ENCODE data around the gene EXOG.

Gene EXOG

GRCh38 chr3:38516669-38517068 is 20.5 kb downstream of the EXOG start:
- Histone ChIP-seq H3K27me3 (ENCODE audit: low read depth, low read length) (no peaks in the 10 kb centered on the region), H3K36me3 (ENCODE audit: control insufficient read depth in 1 of 2, insufficient read depth in 2 of 2, low read length in 2 of 2) (peaks cover 7 to 41% of the 10 kb centered on the region in 2 donors), H3K27ac (ENCODE audit: low read length) (no peak overlapping the region), H3K4me1 (ENCODE audit: control insufficient read depth in 1 of 2, insufficient read depth in 2 of 2, low read length in 2 of 2) (no peaks in the 10 kb centered on the region), H3K4me3 (ENCODE audit: low read depth in 1 of 2, low read length in 2 of 2) (no peak overlapping the region), H3K9me3 (ENCODE audit: control insufficient read depth in 1 of 2, low read length in 2 of 2) (no peaks in the 10 kb centered on the region)

GRCh38 chr3:38519000-38519399 is 22.9 kb downstream of the EXOG start:
- H3K9me3 ChIP-seq (ENCODE audit: control insufficient read depth in 1 of 2, low read length in 2 of 2), result no peaks in the 10 kb centered on the region
- H3K27ac ChIP-seq (ENCODE audit: low read length), result no peak overlapping the region
- peaks cover 7 to 28% of the 10 kb centered on the region in 2 donors for H3K36me3 ChIP-seq (ENCODE audit: control insufficient read depth in 1 of 2, insufficient read depth in 2 of 2, low read length in 2 of 2)
- H3K4me3 ChIP-seq (ENCODE audit: low read depth in 1 of 2, low read length in 2 of 2), result no peak overlapping the region
- no peaks in the 10 kb centered on the region for H3K27me3 ChIP-seq (ENCODE audit: low read depth, low read length)
- H3K4me1 ChIP-seq (ENCODE audit: control insufficient read depth in 1 of 2, insufficient read depth in 2 of 2, low read length in 2 of 2), result no peaks in the 10 kb centered on the region

- Histone ChIP-seq H3K9me3 (ENCODE audit: control insufficient read depth in 1 of 2, low read length in 2 of 2) (no peaks in the 10 kb centered on the region), H3K27ac (ENCODE audit: low read length) (no peak overlapping the region), H3K27me3 (ENCODE audit: low read depth, low read length) (no peaks in the 10 kb centered on the region), H3K36me3 (ENCODE audit: control insufficient read depth in 1 of 2, insufficient read depth in 2 of 2, low read length in 2 of 2) (peaks cover 9 to 30% of the 10 kb centered on the region in 2 donors), H3K4me1 (ENCODE audit: control insufficient read depth in 1 of 2, insufficient read depth in 2 of 2, low read length in 2 of 2) (no peaks in the 10 kb centered on the region), H3K4me3 (ENCODE audit: low read depth in 1 of 2, low read length in 2 of 2) (no peak overlapping the region)
Measured at GRCh38 chr3:38519651-38520050, 23.5 kb downstream of the EXOG start.

- Histone ChIP-seq H3K9me3 (ENCODE audit: control insufficient read depth in 1 of 2, low read length in 2 of 2) (no peaks in the 10 kb centered on the region), H3K4me3 (ENCODE audit: low read depth in 1 of 2, low read length in 2 of 2) (no peak overlapping the region), H3K36me3 (ENCODE audit: control insufficient read depth in 1 of 2, insufficient read depth in 2 of 2, low read length in 2 of 2) (peaks cover 17 to 36% of the 10 kb centered on the region in 2 donors), H3K27me3 (ENCODE audit: low read depth, low read length) (no peaks in the 10 kb centered on the region), H3K27ac (ENCODE audit: low read length) (no peak overlapping the region), H3K4me1 (ENCODE audit: control insufficient read depth in 1 of 2, insufficient read depth in 2 of 2, low read length in 2 of 2) (no peaks in the 10 kb centered on the region)
Measured at GRCh38 chr3:38521391-38521987, 25.3 kb downstream of the EXOG start.

GRCh38 chr3:38522002-38522401 is 25.9 kb downstream of the EXOG start:
- no peaks in the 10 kb centered on the region for H3K27me3 ChIP-seq (ENCODE audit: low read depth, low read length)
- H3K4me1 ChIP-seq (ENCODE audit: control insufficient read depth in 1 of 2, insufficient read depth in 2 of 2, low read length in 2 of 2), result no peaks in the 10 kb centered on the region
- no peak overlapping the region for H3K4me3 ChIP-seq (ENCODE audit: low read depth in 1 of 2, low read length in 2 of 2)
- H3K27ac ChIP-seq (ENCODE audit: low read length), result no peak overlapping the region
- no peaks in the 10 kb centered on the region for H3K9me3 ChIP-seq (ENCODE audit: control insufficient read depth in 1 of 2, low read length in 2 of 2)
- H3K36me3 ChIP-seq (ENCODE audit: control insufficient read depth in 1 of 2, insufficient read depth in 2 of 2, low read length in 2 of 2), result peaks cover 17 to 35% of the 10 kb centered on the region in 2 donors

GRCh38 chr3:38524141-38524739 is 28.1 kb downstream of the EXOG start:
- H3K27me3 ChIP-seq (ENCODE audit: low read depth, low read length), result no peaks in the 10 kb centered on the region
- H3K4me3 ChIP-seq (ENCODE audit: low read depth in 1 of 2, low read length in 2 of 2), result no peak overlapping the region
- H3K9me3 ChIP-seq (ENCODE audit: control insufficient read depth in 1 of 2, low read length in 2 of 2), result no peaks in the 10 kb centered on the region
- no peak overlapping the region for H3K27ac ChIP-seq (ENCODE audit: low read length)
- H3K36me3 ChIP-seq (ENCODE audit: control insufficient read depth in 1 of 2, insufficient read depth in 2 of 2, low read length in 2 of 2), result peaks cover 17 to 45% of the 10 kb centered on the region in 2 donors
- no peaks in the 10 kb centered on the region for H3K4me1 ChIP-seq (ENCODE audit: control insufficient read depth in 1 of 2, insufficient read depth in 2 of 2, low read length in 2 of 2)

- no peak overlapping the region for H3K4me3 ChIP-seq (ENCODE audit: low read depth in 1 of 2, low read length in 2 of 2)
- H3K4me1 ChIP-seq (ENCODE audit: control insufficient read depth in 1 of 2, insufficient read depth in 2 of 2, low read length in 2 of 2), result no peaks in the 10 kb centered on the region
- peaks cover 17 to 45% of the 10 kb centered on the region in 2 donors for H3K36me3 ChIP-seq (ENCODE audit: control insufficient read depth in 1 of 2, insufficient read depth in 2 of 2, low read length in 2 of 2)
- no peaks in the 10 kb centered on the region for H3K27me3 ChIP-seq (ENCODE audit: low read depth, low read length)
- H3K9me3 ChIP-seq (ENCODE audit: control insufficient read depth in 1 of 2, low read length in 2 of 2), result no peaks in the 10 kb centered on the region
- H3K27ac ChIP-seq (ENCODE audit: low read length), result no peak overlapping the region
Measured at GRCh38 chr3:38526792-38527191, 30.7 kb downstream of the EXOG start.

- Histone ChIP-seq H3K4me1 (ENCODE audit: control insufficient read depth in 1 of 2, insufficient read depth in 2 of 2, low read length in 2 of 2) (no peaks in the 10 kb centered on the region), H3K27me3 (ENCODE audit: low read depth, low read length) (no peaks in the 10 kb centered on the region), H3K27ac (ENCODE audit: low read length) (no peak overlapping the region), H3K36me3 (ENCODE audit: control insufficient read depth in 1 of 2, insufficient read depth in 2 of 2, low read length in 2 of 2) (peaks cover 17 to 45% of the 10 kb centered on the region in 2 donors), H3K9me3 (ENCODE audit: control insufficient read depth in 1 of 2, low read length in 2 of 2) (no peaks in the 10 kb centered on the region), H3K4me3 (ENCODE audit: low read depth in 1 of 2, low read length in 2 of 2) (no peak overlapping the region)
Measured at GRCh38 chr3:38528457-38528856, 32.3 kb downstream of the EXOG start.

GRCh38 chr3:38532529-38532928 is 36.4 kb downstream of the EXOG start:
- Histone ChIP-seq H3K36me3 (ENCODE audit: control insufficient read depth in 1 of 2, insufficient read depth in 2 of 2, low read length in 2 of 2) (peaks cover 0 to 21% of the 10 kb centered on the region in 2 donors), H3K27me3 (ENCODE audit: low read depth, low read length) (no peaks in the 10 kb centered on the region), H3K4me1 (ENCODE audit: control insufficient read depth in 1 of 2, insufficient read depth in 2 of 2, low read length in 2 of 2) (no peaks in the 10 kb centered on the region), H3K4me3 (ENCODE audit: low read depth in 1 of 2, low read length in 2 of 2) (no peak overlapping the region), H3K27ac (ENCODE audit: low read length) (no peak overlapping the region), H3K9me3 (ENCODE audit: control insufficient read depth in 1 of 2, low read length in 2 of 2) (no peaks in the 10 kb centered on the region)

GRCh38 chr3:38533285-38533976 is 37.3 kb downstream of the EXOG start:
- H3K4me3 ChIP-seq (ENCODE audit: low read depth in 1 of 2, low read length in 2 of 2), result no peak overlapping the region
- no peaks in the 10 kb centered on the region for H3K9me3 ChIP-seq (ENCODE audit: control insufficient read depth in 1 of 2, low read length in 2 of 2)
- no peaks in the 10 kb centered on the region for H3K27me3 ChIP-seq (ENCODE audit: low read depth, low read length)
- H3K27ac ChIP-seq (ENCODE audit: low read length), result no peak overlapping the region
- H3K4me1 ChIP-seq (ENCODE audit: control insufficient read depth in 1 of 2, insufficient read depth in 2 of 2, low read length in 2 of 2), result no peaks in the 10 kb centered on the region
- peaks cover 0 to 12% of the 10 kb centered on the region in 2 donors for H3K36me3 ChIP-seq (ENCODE audit: control insufficient read depth in 1 of 2, insufficient read depth in 2 of 2, low read length in 2 of 2)

- peaks cover 0 to 12% of the 10 kb centered on the region in 2 donors for H3K36me3 ChIP-seq (ENCODE audit: control insufficient read depth in 1 of 2, insufficient read depth in 2 of 2, low read length in 2 of 2)
- no peak overlapping the region for H3K4me3 ChIP-seq (ENCODE audit: low read depth in 1 of 2, low read length in 2 of 2)
- H3K27ac ChIP-seq (ENCODE audit: low read length), result no peak overlapping the region
- no peaks in the 10 kb centered on the region for H3K27me3 ChIP-seq (ENCODE audit: low read depth, low read length)
- H3K9me3 ChIP-seq (ENCODE audit: control insufficient read depth in 1 of 2, low read length in 2 of 2), result no peaks in the 10 kb centered on the region
- H3K4me1 ChIP-seq (ENCODE audit: control insufficient read depth in 1 of 2, insufficient read depth in 2 of 2, low read length in 2 of 2), result no peaks in the 10 kb centered on the region
Measured at GRCh38 chr3:38534180-38534579, 38.0 kb downstream of the EXOG start.

Data from muscle layer of duodenum (tissue), 2 donors.